RPMI8226 (cell line): Measurements from ENCODE around the gene ZWILCH.
"Not testable (repeated sequence)": the region's sequence is repeated elsewhere in the genome, so short reads cannot be mapped to it uniquely, and the experiment has no call there.

Experiments used
- DNase-seq: peaks from one replicate; pipeline ENCODE4 v3.0.0-alpha.2; 2015

The ZWILCH gene

DNA sequence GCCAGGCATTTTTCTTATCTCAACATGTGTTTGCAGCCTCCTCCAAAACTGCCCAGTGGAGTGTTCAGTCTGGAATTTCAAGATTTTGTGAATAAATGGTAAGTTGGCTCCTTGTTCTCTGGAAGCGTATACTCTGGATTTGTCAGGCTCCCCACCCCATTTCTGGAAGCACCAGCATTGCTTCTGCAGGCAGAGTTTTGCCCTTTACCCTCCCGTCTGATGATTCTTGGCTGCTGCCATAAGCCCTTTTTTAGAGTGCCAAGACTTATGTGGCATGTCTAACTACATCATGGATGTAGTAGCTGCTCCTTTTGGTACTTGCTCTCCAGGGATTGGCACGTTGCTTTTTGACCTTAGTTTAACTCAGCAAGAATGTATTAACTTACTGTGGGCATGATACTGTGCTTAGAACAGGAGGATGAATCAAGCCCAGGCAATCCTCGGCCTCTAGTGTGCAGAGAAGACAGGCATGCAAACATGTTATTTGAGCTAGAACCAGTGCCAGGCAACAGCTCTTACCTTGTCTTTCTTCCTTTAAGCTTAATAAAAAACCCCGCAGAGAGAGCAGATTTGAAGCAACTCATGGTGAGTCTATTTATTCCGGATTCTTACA is 15.8 kb upstream of the ZWILCH start:
- no peak for DNase-seq

DNA sequence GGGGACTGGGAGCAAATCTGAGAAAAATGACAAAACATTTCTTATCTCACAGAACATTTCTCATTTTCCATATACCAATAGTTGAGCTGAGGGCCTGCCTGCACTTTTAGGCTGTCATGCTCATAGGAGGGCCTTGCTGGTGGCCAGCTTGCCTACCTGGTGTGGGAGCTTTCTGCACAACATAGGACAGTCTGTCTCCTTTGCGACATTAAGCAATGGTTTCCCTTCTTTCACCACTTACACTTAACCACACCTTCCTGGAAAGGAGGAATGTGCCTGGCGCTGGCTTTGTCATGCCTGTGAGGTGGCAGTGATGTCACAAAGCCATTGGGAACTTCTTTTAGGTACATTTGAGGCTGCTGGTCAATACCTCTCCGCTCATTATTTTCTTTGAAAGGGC is 13.3 kb upstream of the ZWILCH start:
- DNase-seq: no peak

DNA sequence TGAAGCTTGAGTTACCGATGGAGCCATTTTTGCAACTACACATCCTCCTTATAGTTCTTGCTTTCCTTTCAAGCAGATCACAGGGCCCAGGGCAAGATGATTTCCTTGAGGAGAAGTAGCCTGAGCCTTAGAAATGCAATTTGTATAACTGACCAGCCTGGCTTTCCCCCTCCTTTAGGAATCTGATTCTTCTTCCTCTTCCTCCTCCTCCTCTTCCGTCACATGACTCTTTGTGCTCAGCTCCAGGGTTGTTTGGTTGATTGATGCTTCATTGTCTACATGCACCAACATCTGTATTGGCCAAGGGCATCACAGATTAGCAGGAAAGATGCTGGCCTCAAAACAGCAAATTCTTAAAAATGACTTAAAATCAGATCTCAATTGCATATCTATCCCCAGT is 10.9 kb upstream of the ZWILCH start:
- DNase-seq: no peak

DNA sequence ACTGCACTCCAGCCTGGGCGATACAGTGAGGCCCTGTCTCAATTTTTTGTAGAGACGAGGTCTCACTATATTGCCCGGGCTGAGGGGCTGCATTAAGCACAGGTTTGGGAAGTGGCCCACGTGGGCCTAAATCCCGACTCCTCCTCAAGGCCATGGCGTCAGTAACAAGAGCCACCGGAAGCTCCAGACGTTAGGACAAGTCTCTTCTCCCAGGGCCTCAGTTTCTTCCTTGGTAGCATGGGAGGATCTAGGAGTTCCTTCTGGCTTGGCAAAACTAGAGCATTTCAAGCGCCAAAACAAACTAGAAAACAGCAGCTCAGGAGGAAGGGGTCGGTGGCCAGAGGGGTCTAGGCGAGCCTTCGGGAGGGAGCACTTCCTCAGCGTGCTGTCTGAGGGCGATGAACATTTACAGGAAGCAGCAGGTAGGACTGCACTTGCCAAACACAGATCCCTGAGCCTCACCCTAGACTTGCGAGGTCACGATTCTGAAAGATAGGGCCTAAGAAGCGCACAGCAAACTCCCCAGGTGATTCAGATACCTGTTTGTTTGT is 8.1 kb upstream of the ZWILCH start:
- DNase-seq: peak; percentile 24

DNA sequence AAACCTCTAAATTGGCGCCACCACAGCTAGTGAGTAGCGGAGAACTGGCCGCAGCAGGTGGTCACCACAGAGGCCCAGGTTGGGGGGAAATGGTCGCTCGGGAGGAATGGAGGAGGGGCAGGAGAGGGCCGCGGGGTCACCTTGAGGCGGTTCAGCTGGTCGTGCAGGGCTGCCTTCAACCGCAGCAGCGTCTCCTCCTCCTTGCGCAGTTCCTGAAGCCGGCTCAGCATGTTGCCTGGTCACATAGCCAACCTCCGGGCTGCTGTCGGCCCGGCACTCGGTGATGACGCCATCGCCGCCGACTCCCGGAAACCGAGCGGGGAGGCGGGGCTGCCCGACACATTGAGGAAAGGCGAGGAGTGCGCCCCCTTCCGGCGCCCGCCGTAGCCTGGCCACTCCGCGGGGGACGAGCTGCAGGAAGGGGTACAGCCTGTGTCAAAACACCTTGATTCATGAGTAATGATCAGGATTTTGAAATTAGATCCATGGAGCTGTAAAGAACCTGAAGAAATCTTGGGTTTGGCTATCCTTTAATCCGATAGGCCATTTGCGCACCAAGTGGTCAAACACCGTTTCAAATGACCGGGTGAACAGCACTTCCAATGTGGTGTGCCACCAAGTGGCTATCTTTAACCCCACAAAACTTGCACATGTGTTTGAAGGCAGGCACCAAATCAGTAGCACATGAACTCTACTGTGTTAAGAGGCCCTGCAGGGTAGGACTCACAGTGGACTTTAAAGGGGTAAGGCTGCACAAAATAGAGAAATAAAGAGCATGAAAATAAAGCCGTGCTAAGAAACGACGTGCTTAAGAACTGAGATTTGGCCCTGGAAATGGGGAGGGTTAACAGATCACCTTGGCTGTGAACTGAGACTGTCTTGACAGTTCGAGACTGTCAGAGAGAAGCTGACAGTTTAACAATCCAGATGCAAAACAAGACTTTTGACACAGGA is 7.3 kb upstream of the ZWILCH start, which contains the start of gene SNAPC5:
Gene SNAPC5 (minus strand): TSS at position 261 of the 954 bp plus-strand sequence. CDS start 31 bp downstream, at position 230.
- DNase-seq: peak; percentile 100

- DNase-seq: peak; percentile 46
These were observed 6.4 kb upstream of the ZWILCH start for GRCh38 chr15:66498501-66499386.

DNA sequence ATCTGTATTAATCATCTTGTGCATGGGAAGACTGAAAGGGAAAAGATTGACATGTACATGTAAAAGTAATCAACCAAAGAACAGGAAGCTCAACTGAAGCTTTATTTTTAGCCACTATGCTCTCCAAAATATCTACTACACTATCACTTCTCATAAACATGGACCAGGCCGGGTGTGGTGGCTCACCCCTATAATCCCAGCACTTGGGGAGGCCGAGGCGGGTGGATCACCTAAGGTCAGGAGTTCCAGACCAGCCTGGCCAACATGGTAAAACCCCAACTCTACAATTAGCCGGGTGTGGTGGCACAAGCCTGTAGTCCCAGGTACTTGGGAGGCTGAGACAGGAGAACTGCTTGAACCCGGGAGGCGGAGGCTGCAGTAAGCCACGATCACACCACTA is 4.8 kb upstream of the ZWILCH start:
- not testable (repeated sequence) for DNase-seq

DNA sequence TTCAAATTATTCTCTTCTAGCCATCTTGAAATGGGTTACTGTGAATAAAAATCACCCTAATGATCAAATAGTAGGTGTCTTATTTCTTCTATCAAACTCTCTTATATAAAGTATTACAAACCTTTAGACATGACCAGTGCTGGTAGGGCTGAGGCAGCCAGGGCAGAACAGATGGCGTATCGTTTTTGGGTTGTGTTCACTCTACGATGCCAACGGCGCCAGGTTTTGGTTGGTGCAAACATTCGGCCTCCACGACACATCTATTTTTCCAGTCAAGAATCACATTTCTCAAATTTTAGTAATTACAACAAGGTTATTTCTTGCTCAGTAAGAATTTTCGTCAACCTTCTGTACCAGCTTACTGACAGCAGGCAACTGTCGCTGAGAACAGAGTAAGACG is 2.6 kb upstream of the ZWILCH start:
- no peak for DNase-seq

DNA sequence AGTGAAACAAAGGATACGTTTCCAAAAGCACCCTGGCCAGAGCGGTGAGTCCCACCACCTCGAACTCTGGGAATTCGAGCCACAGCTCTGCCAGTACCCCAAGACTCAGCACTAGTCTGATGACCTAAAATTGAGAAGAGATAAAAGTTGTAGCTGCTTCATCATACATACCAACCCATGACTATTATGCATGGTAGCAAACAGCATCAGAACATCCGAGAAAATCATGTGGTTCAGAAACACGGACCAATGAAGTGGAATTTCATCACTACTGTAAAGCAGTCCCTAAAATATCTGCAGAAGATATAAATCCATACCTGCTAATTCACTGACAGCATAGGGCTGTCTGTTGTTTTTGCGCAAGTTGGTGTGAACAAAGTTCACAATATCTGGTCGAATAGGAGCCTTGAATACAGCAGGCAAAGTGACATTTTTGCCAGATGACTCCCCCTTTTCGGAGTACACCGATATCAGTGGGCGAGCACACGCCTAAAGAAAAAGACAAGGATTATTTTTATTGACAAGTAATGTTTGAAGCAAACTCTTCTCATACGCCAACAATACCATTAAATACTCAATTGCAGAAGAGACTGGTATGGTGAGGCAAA is 2.0 kb upstream of the ZWILCH start:
- not testable (repeated sequence) for DNase-seq

DNA sequence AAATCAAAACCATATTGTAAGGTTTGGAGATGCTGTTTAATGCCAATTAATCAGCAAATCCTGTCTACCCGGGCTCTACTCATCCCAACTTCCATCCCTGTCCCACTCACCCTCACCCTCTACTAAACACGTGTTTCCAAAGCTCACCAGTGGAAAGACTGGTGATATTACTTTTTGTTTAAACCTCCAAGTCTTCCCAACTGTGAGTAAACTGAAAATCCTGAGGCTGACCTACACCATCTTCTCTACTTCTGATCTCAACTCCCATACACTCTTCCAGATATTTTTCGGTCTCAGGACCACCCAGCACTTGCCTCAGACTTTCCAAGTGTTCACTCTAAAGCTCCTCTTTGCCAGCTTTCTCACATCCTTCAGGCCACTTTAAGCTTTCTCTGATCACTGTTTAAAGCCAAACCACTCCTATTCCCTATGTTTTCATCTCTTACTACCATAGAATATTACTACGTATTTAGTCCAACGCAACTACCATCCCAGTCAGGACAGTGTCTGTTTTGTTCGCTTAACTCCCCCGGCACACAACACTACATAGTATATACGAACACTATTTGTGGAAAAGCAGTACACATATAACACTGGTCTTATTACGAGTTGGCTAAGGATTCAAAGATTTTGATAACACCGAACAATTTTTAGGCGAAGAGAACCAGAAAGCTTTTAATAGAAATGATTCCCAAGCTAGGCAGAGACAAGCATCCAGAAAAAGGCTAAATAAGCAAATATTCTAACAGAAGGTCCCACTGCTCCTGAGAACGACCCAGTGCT is 1.2 kb upstream of the ZWILCH start:
- DNase-seq: no peak

DNA sequence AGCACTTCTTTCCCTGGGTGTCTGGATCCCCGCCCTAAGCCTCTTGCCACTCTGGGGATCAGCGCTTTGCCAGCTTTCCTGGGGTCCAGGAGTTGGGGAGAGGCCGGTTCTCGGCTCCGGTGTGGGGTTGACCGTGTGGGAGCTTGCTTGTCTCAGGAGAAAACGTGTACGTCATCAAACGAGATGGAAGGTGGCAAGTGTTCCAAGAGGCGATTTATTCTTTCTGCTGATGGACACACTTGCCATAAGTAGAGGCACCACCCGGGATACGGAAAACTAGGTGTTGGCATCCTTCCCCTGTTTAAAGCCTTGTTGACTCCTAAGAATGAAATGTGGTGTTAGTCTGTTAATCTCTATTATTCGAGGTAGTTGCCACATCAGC is 295 bp downstream of the ZWILCH start:
- no peak for DNase-seq

DNA sequence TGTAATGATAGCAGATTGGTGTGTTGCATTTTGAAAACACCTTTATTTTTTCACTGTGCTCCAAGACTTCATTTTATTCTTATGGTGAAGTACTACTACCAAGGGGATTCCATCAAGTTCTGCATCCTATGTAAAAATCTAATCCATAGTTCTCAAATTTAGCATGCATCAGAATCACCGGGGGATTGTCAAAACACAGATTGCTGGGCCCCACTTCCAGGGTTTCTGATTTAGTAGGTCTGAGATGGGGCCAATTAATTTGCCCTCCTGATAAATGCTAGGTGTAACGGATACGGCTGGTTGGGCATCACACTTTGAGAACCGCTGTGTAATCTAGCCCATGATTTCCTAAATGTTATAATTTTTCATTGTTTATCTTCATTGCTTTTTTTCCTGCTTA is 692 bp downstream of the ZWILCH start:
- no peak for DNase-seq

GRCh38 chr15:66508293-66508883 is 3.3 kb downstream of the ZWILCH start:
- DNase-seq: no peak

DNA sequence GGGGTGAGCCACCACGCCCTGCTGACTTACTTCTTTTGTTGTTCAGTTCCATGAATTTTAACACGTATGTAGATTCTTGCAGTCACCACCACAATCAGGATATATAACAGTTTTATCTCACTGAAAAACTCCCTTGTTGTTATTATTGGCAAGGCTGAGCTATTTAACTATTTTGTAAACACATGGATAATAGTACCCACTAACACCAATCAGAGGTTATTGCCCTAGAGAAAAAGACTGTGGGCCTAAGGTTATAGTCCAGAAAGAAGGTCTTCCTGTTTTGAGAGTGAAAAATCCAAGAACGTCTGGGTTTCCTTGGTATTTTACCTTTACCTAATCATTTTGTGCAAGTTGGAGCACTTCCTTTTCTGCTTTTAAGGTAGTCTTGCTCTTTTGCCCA is 9.5 kb downstream of the ZWILCH start:
- no peak for DNase-seq

DNA sequence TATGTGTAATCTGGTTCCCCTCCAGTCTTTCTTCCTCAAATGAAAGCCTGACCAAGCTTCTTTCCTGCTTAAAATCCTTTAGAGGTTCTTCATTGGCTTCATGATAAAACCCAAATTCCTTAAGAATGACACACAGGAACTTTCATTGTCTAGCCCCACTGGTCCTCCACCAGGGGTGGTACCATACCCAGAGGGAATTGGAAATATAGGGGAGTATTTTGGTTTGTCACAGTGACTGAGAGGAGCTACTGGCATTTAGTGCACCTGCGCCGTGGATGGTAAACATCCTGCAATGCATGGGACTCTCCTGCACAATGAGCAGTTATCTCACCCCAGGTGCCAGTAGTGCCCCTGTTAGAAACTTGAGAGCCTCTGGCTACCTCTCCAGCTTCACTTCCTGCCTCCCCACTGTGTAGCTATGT is 10.8 kb downstream of the ZWILCH start:
- no peak for DNase-seq

- no peak for DNase-seq
These were observed 18.8 kb downstream of the ZWILCH start for GRCh38 chr15:66523926-66524325.

DNA sequence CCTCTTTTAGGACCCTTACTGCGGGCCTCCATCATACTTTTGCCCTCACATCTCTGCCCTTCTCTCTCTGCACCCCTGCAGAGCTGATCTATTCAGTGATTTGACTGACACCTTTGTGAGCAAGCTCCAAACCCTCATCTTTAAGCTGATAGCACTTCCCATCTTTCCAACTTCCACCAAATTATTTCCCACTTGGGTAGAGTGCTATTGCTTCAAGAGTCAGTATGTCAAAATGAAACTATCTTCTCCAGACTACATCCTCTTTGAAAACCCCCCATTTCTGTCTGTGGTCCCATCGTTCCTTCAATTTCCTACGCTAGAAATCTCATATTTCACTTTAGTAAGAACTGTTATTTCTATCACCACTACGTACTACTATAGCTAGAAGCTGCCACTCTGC is 19.7 kb downstream of the ZWILCH start:
- no peak for DNase-seq

DNA sequence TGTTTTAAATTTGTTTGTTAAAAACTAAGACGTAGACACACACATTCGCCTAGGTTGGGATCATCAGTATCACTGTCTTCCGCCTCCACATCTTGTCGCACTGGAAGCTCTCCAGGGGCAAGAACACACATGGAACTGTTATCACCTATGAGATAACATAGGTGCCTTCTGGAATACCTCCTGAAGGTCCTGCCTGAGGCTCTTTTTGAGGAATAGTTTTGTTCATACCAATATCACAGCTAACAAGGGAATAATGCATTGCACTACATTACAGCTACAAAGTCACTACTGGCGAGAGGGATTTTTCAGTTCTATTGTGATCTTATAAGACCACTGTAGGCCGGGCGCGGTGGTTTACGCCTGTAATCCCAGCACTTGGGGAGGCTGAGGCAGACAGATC is 29.9 kb downstream of the ZWILCH start:
- DNase-seq: no peak

- DNase-seq: no peak
These were observed 37.8 kb downstream of the ZWILCH start for GRCh38 chr15:66542896-66543295.

DNA sequence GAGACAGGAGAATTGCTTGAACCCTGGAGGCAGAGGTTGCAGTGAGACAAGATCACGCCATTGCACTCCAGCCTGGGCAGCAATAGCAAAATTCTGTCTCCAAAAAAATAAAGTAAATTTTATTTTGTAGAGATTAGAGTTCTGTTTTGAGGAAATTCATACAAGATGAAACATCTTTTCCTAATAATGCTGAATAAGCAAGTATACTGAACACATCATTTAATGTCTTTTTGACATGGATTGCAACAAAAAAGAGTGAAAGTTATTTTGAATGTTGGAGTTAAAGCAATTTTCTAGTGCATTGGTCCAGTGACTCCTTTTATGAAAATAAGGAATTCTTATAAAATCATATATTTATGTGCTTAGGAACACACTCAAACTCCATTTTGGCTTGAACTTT is 40.1 kb downstream of the ZWILCH start:
- no peak for DNase-seq

GRCh38 chr15:66555685-66556084 is 50.6 kb downstream of the ZWILCH start:
- no peak for DNase-seq
